Measurements from ENCODE around the gene EXO1.

Gene EXO1

DNA sequence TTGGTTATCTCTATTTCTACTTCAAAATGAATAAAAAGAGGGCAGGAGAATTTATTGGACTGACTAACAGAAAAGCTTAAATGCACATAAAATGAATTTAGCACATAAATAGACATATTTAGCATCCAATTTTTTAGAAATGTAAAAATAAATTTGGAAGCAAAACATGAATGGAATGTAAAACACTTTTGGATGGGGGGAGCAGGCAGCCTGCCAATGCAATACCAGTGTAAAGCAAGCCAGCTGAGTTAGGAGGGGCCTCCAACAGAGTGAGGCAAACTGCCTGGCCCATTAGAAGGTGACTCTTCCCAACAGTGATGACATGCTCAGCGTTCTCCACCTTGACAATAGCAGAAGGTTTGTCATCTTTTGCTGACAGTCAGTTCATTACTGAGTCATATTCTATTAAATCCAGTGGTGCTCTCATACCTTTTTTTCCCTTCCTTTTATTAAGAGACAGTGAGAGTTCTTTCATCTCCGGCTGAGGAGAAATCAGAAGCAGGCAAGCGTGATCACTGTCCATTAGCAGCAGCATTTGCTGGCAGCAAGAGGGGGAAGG lies 19.5 kb upstream of the EXO1 start:
- TF ChIP-seq Cebpa-rat (IDR thresholded peaks at IDR 0.05) = no peak
- Histone ChIP-seq H3K4me3 (no peak overlapping the region), H3K27ac (no peak overlapping the region), H3K4me1 (peaks cover 0 to 9% (median 7%) of the 10 kb centered on the region in 10 experiments; a peak in 12 of 20 replicates), H3K9me3 (replicated peaks in 1 of 11) (no peaks in the 10 kb centered on the region), H4K20me1 (no peaks in the 10 kb centered on the region), H3K27me3 (no peaks in the 10 kb centered on the region), H3K36me3 (no peaks in the 10 kb centered on the region), H3K4me2 (no peak overlapping the region), H3K9ac (no peak overlapping the region)

DNA sequence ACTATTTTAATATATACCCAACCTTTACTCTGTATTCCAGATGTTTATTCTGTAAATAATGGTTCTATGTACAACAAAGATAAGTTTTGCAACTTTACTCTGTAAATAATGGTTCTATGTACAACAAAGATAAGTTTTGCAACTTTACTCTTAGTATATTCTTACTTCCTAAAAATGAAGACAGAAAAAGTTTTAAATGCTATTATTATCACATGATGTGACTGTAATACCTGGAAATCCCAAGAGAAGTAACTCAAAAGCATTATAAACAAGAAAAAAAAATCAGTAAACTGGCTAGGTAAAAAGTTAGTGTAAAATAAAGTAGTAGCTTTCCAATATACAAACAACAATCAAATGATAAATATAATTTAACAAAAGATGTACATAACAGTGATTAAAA lies 18.5 kb upstream of the EXO1 start:
- H3K27ac ChIP-seq = no peak overlapping the region
- H3K4me1 ChIP-seq = peaks cover 0 to 9% (median 7%) of the 10 kb centered on the region in 10 experiments; a peak in 12 of 20 replicates
- H3K9me3 ChIP-seq (replicated peaks in 1 of 11) = no peaks in the 10 kb centered on the region
- H3K27me3 ChIP-seq = no peaks in the 10 kb centered on the region
- no peak overlapping the region for H3K9ac ChIP-seq
- no peaks in the 10 kb centered on the region for H4K20me1 ChIP-seq
- TF ChIP-seq Cebpa-rat (IDR thresholded peaks at IDR 0.05) = no peak
- H3K36me3 ChIP-seq = no peaks in the 10 kb centered on the region
- no peak overlapping the region for H3K4me2 ChIP-seq
- no peak overlapping the region for H3K4me3 ChIP-seq

DNA sequence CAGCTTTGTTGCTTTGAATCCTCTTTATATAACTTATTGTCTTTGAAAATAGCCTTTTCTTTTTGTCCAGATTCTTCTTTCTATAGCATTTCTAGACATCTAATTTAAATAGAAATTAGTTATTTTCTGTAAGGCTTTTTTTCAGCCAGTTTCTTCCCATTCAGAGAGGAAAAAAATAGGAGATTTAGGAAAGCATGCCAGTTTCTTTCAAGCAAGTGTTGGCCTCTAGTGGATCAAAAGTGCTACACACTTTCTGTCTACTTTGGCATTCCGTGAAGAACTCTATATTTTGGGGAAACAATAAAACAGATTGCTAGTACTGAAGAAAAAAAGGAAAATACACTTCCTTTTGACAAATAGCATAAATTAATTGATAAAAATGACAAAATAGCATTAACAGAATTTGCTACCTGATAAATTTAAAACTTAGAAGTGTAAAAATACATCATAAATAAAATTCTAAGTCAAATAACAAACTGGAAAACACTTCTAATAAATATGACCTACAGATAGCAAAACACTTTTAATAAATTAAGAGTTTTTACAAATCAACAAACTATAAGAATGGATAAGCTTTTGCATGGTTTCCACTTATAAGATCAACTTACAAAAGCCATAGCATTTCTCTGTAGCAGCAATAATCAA lies 13.1 kb upstream of the EXO1 start:
- Histone ChIP-seq H3K4me1 (peaks cover 0 to 9% (median 7%) of the 10 kb centered on the region in 10 experiments; a peak in 10 of 20 replicates), H3K27me3 (no peaks in the 10 kb centered on the region), H4K20me1 (no peaks in the 10 kb centered on the region), H3K36me3 (no peaks in the 10 kb centered on the region), H3K4me2 (no peak overlapping the region), H3K9ac (no peak overlapping the region), H3K9me3 (replicated peaks in 1 of 11) (no peaks in the 10 kb centered on the region), H3K4me3 (no peak overlapping the region), H3K27ac (no peak overlapping the region)
- no peak for TF ChIP-seq Cebpa-rat (IDR thresholded peaks at IDR 0.05)

DNA sequence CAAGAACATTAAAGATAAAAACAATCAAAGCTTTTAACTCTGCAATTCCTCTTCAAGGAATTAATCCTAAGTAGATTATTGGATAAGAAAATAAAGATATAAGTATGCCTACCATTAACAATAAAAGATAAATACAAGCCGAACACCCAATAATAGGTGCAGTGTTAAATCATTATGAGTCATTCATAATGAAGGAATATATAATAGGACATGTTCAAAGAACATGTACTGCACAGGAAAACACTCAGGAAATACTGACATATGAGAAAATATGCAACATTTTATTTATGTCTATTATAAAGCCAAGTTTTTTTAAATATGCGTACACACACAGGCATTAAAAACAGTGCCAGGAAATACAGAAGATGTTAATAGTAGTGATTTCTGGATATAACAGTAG lies 11.1 kb upstream of the EXO1 start:
- Histone ChIP-seq H3K9ac (no peak overlapping the region), H3K4me3 (no peak overlapping the region), H3K4me1 (peaks cover 0 to 6% (median 5%) of the 10 kb centered on the region in 10 experiments; a peak in 10 of 20 replicates), H3K9me3 (replicated peaks in 1 of 11) (no peaks in the 10 kb centered on the region), H4K20me1 (no peaks in the 10 kb centered on the region; a peak in 1 of 22 replicates), H3K36me3 (no peaks in the 10 kb centered on the region), H3K27ac (no peak overlapping the region), H3K4me2 (no peak overlapping the region), H3K27me3 (no peaks in the 10 kb centered on the region)
- no peak for TF ChIP-seq Cebpa-rat (IDR thresholded peaks at IDR 0.05)

DNA sequence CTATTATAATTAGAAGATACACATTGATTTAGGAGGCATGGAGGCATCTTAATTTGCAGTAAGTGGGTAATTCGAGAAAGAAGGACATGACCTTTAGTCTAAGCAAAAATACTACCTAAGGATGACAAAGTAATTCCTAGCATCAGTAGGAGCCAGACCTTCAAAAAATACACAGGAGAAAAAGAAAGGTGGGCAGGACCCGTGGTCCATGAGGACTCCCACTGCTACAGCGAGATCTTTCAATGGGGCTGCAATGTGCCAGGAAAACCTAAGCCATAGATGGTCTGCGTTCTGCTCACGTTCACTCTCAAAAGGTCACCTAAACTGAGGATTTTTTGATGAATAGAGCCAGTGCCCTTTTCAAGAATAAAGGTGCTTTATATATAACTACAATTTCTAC lies 10.6 kb upstream of the EXO1 start:
- no peak overlapping the region for H3K9ac ChIP-seq
- H3K27me3 ChIP-seq = no peaks in the 10 kb centered on the region
- no peak for TF ChIP-seq Cebpa-rat (IDR thresholded peaks at IDR 0.05)
- H3K9me3 ChIP-seq (replicated peaks in 1 of 11) = no peaks in the 10 kb centered on the region
- H3K27ac ChIP-seq = no peak overlapping the region
- no peak overlapping the region for H3K4me2 ChIP-seq
- no peaks in the 10 kb centered on the region; a peak in 1 of 22 replicates for H4K20me1 ChIP-seq
- peaks cover 0 to 1% (median under 1%) of the 10 kb centered on the region in 10 experiments; a peak in 4 of 20 replicates for H3K4me1 ChIP-seq
- H3K36me3 ChIP-seq = no peaks in the 10 kb centered on the region
- H3K4me3 ChIP-seq = no peak overlapping the region

DNA sequence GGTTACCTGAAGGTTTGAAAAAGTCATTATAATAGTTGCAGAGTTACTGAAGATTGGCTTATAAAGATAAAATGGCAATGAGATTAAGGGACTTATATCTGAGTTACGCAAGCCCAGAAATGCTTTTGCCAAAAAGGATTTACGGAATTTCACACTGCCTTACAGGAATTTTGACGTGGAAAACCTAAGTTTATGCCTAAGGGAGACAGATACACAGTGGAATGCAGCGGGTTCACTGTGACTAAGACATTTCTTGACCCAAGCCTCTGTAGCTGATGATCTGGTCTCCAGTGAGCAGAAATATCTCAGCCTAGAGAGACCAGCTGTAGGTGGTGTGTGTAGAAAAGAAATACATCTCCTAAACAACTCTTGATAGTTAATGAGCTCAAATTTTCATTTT lies 10.1 kb upstream of the EXO1 start:
- TF ChIP-seq Cebpa-rat (IDR thresholded peaks at IDR 0.05) = no peak
- no peaks in the 10 kb centered on the region; a peak in 1 of 22 replicates for H4K20me1 ChIP-seq
- H3K36me3 ChIP-seq = no peaks in the 10 kb centered on the region
- H3K4me1 ChIP-seq = no peaks in the 10 kb centered on the region
- H3K27me3 ChIP-seq = no peaks in the 10 kb centered on the region
- no peak overlapping the region for H3K4me3 ChIP-seq
- H3K9ac ChIP-seq = no peak overlapping the region
- no peaks in the 10 kb centered on the region for H3K9me3 ChIP-seq (replicated peaks in 1 of 11)
- H3K27ac ChIP-seq = no peak overlapping the region
- H3K4me2 ChIP-seq = no peak overlapping the region

DNA sequence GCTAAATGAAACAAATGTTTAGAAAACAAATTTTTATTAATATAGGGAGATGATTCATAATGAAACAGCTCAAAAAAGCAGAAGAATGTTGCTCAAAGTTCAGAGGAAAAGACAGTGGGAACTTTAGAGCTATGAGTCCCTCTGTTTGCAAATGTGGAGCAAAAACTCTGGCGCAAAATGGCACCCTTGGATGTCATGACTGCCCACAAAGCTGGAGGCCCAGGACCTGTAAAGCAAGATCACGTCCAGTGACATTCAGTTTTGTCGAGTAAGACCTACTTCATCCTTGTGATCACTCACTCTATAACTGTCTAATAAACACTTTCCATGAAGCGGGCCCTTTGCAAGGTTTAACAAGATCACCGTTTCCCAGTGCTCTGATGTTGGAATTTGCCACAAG lies 9.1 kb upstream of the EXO1 start:
- Histone ChIP-seq H3K4me2 (no peak overlapping the region), H4K20me1 (no peaks in the 10 kb centered on the region; a peak in 1 of 22 replicates), H3K4me1 (no peaks in the 10 kb centered on the region), H3K36me3 (no peaks in the 10 kb centered on the region), H3K9ac (no peak overlapping the region), H3K4me3 (no peak overlapping the region), H3K27me3 (no peaks in the 10 kb centered on the region), H3K9me3 (replicated peaks in 1 of 11) (no peaks in the 10 kb centered on the region), H3K27ac (no peak overlapping the region)
- no peak for TF ChIP-seq Cebpa-rat (IDR thresholded peaks at IDR 0.05)

DNA sequence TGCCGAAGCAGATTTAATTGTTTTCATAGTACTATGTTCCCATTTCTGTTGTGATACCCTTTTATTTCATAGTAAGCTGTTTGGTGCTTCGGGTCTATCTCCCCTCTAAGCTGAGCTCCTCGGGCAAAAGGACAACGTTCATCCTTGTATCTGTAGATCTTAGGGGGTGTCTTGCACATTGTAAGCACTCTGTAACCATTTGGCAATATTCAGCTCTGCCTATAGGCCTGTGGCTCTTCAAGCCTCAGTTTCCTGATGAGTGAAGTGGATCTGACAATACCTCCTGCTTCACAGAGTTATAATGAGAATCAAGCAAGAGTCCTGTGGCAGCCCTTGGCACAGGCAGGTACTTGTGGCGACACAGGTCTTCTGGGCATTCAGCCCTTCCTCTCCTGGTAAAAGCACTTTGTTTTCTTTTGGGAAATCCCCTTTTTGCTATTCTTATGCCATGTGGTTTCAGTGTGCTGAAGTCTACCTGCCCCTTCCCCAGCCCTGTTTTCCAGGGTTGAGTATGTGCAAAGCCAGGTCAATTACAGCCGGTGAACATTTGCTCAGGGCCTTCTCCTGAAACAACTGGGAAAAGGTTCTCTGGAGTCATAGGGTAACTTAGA lies 8.5 kb upstream of the EXO1 start:
- no peak overlapping the region for H3K27ac ChIP-seq
- H3K9me3 ChIP-seq (replicated peaks in 1 of 11) = no peaks in the 10 kb centered on the region
- no peaks in the 10 kb centered on the region for H3K36me3 ChIP-seq
- H3K4me2 ChIP-seq = no peak overlapping the region
- no peaks in the 10 kb centered on the region for H3K4me1 ChIP-seq
- H3K9ac ChIP-seq = no peak overlapping the region
- TF ChIP-seq Cebpa-rat (IDR thresholded peaks at IDR 0.05) = no peak
- no peak overlapping the region for H3K4me3 ChIP-seq
- H4K20me1 ChIP-seq = no peaks in the 10 kb centered on the region; a peak in 1 of 22 replicates
- no peaks in the 10 kb centered on the region for H3K27me3 ChIP-seq

DNA sequence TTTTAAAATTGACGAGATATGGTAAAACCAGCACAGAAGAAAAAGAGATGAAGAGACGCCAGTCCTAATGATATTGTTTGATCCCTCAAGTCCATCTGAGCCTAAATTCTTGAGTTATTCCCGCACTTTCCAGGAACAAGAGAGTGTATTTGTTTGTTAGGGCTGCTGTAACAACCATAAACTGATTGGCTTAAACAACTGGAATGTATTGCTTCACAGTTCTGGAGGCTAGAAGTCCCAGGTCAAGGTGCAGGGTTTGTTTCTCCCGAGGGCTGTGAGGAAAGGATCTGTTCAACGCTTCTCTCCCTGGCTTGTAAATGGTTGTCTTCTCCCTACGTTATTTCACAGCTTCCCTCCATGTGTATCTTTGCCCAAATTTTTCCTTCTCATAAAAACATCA lies 7.8 kb upstream of the EXO1 start:
- Histone ChIP-seq H3K9me3 (replicated peaks in 1 of 11) (no peaks in the 10 kb centered on the region), H3K4me1 (no peaks in the 10 kb centered on the region), H3K4me2 (no peak overlapping the region), H3K27ac (no peak overlapping the region), H3K27me3 (no peaks in the 10 kb centered on the region), H3K36me3 (no peaks in the 10 kb centered on the region), H4K20me1 (no peaks in the 10 kb centered on the region; a peak in 1 of 22 replicates), H3K4me3 (no peak overlapping the region), H3K9ac (no peak overlapping the region)
- TF ChIP-seq Cebpa-rat (IDR thresholded peaks at IDR 0.05) = no peak

DNA sequence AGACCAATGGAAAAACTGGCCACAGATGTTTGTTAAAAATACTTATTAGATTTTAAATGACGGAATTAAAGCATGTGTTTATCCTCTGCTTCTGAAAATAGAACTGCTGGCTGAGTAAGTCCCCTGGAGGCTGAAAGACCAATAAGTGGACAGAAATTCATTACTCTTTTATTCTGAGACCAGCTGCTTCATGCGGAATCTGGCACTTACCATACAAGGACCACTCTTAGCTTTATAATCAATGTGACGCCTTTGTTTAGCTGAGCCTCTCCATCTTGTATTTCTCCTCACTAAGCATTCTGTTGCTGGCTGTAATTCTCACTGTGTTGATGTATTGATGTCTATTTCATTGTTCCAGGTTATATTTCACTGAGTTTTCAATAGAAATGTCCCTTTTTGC lies 6.3 kb upstream of the EXO1 start:
- H3K27me3 ChIP-seq = no peaks in the 10 kb centered on the region
- no peak overlapping the region for H3K9ac ChIP-seq
- no peak overlapping the region for H3K4me2 ChIP-seq
- H3K4me1 ChIP-seq = peaks cover 0 to 2% (median under 1%) of the 10 kb centered on the region in 10 experiments; a peak in 7 of 20 replicates
- no peaks in the 10 kb centered on the region for H3K36me3 ChIP-seq
- H4K20me1 ChIP-seq = no peaks in the 10 kb centered on the region; a peak in 1 of 22 replicates
- no peak overlapping the region for H3K4me3 ChIP-seq
- no peak overlapping the region for H3K27ac ChIP-seq
- TF ChIP-seq Cebpa-rat (IDR thresholded peaks at IDR 0.05) = no peak
- H3K9me3 ChIP-seq (replicated peaks in 1 of 11) = no peaks in the 10 kb centered on the region
